H1 (cell line): ENCODE results near the gene CAPN2. TPM values are rescaled to one million over a fixed set of nuclear protein-coding genes. Genes with fewer than 3 reads are reported as not detected.

Source experiments
- CTCF ChIA-PET: fragments of 300-600 bp; sonication (Branson Sonifier 250); formaldehyde crosslinking; loops from one replicate; lab custom pipeline; 2021; ENCODE audit not compliant: partially characterized antibody; lab: Charles Lee
- POLR2A ChIA-PET: fragments of 300-600 bp; sonication (Branson Sonifier 250); formaldehyde crosslinking; loops from one replicate; lab custom pipeline; 2021; ENCODE audit warnings: inconsistent platforms; ENCODE audit not compliant: partially characterized antibody; lab: Charles Lee
- DNase-seq, 2 experiments: peaks; one replicate each; pipeline versions ENCODE4 v3.0.0 to v3.0.0-alpha.2; 2010 to 2022; ENCODE audit warnings: low spot score in 2 of 2, low read depth in 1 of 2, mixed read lengths in 1 of 2
- FAIRE-seq: peaks from 2 replicates; lab custom pipeline; 2011; peaks lifted over from hg19 to GRCh38; lab: Jason Lieb, UNC
- H2AFZ ChIP-seq: 2 replicates; pipeline ENCODE4 v1.8.1; 2012; ENCODE audit warnings: low read length, inconsistent platforms
- H2AK5ac ChIP-seq: 2 replicates; pipeline ENCODE4 v1.6.1; 2013; ENCODE audit warnings: low read depth, low read length
- H2BK120ac ChIP-seq: replicated peaks from 2 replicates; pipeline ENCODE3; 2013; ENCODE audit warnings: low read depth, low read length, inconsistent platforms
- H2BK12ac ChIP-seq: 2 replicates; pipeline ENCODE4 v1.6.1; 2013; ENCODE audit warnings: low read depth, low read length
- H2BK15ac ChIP-seq: 2 replicates; pipeline ENCODE4 v1.6.1; 2013; ENCODE audit warnings: low read length
- H2BK20ac ChIP-seq: 2 replicates; pipeline ENCODE4 v1.6.1; 2013; ENCODE audit warnings: low read length
- H2BK5ac ChIP-seq: 2 replicates; pipeline ENCODE4 v1.6.1; 2013; ENCODE audit warnings: low read depth, low read length
- H3K14ac ChIP-seq: 2 replicates; pipeline ENCODE4 v1.6.1; 2013; ENCODE audit warnings: inconsistent platforms; ENCODE audit not compliant: insufficient read length
- H3K18ac ChIP-seq: 2 replicates; pipeline ENCODE4 v1.6.1; 2013; ENCODE audit warnings: low read length; ENCODE audit errors: extremely low read depth
- H3K23ac ChIP-seq: 2 replicates; pipeline ENCODE4 v1.6.1; 2013; ENCODE audit warnings: inconsistent platforms; ENCODE audit not compliant: insufficient read length
- H3K23me2 ChIP-seq: 2 replicates; pipeline ENCODE4 v1.6.1; 2013; ENCODE audit warnings: low read depth, low read length
- H3K27ac ChIP-seq: 2 replicates; pipeline ENCODE4 v1.6.1; 2011; ENCODE audit warnings: low read depth, low read length, inconsistent platforms
- H3K27me3 ChIP-seq, 4 experiments: replicated peaks in 1 of 4; 1 replicate in 1 of 4; 2 replicates in 3 of 4; pipeline versions ENCODE4 v1.6.1 to v1.8.1; 2011 to 2013; ENCODE audit warnings: low read length in 3 of 4, mild to moderate bottlenecking in 3 of 4, inconsistent platforms in 2 of 4, mixed read lengths in 2 of 4, moderate library complexity in 1 of 4; ENCODE audit not compliant: control insufficient read depth in 3 of 4, insufficient read depth in 3 of 4; ENCODE audit errors: extremely low read depth in 1 of 4
- H3K36me3 ChIP-seq, 4 experiments: 2 replicates each; pipeline versions ENCODE4 v1.6.1 to v1.8.1; 2011 to 2013; ENCODE audit warnings: mild to moderate bottlenecking in 4 of 4, low read length in 3 of 4, moderate library complexity in 2 of 4, control low read depth in 1 of 4, inconsistent platforms in 1 of 4; ENCODE audit not compliant: insufficient read depth in 4 of 4, control insufficient read depth in 2 of 4
- H3K4ac ChIP-seq: replicated peaks from 2 replicates; pipeline ENCODE3; 2013; ENCODE audit warnings: low read length, low read depth, mixed read lengths, inconsistent platforms; ENCODE audit not compliant: insufficient read length
- H3K4me1 ChIP-seq, 4 experiments: replicated peaks in 1 of 4; 1 replicate in 1 of 4; 2 replicates in 3 of 4; pipeline versions ENCODE4 v1.6.1 to v1.8.1; 2011 to 2013; ENCODE audit warnings: low read length in 3 of 4, inconsistent platforms in 2 of 4, mixed read lengths in 1 of 4; ENCODE audit not compliant: insufficient read depth in 4 of 4, control insufficient read depth in 3 of 4
- H3K4me2 ChIP-seq, 2 experiments: 2 replicates each; pipeline versions ENCODE4 v1.6.1 to v1.8.1; 2011 to 2013; ENCODE audit warnings: low read depth in 2 of 2, low read length in 2 of 2, control low read depth in 1 of 2, inconsistent platforms in 1 of 2, mild to moderate bottlenecking in 1 of 2; ENCODE audit not compliant: insufficient read depth in 1 of 2
- H3K4me3 ChIP-seq, 4 experiments: fragments of 200-600, 300-600 bp in 1 of 4; sonication (generic), shearing (Covaris generic), sonication (Bioruptor Twin) in 1 of 4; 2 replicates each; pipeline versions ENCODE4 v1.5.1 to v1.8.1; 2011 to 2016; ENCODE audit warnings: low read length in 4 of 4, low read depth in 3 of 4, control low read depth in 2 of 4, inconsistent platforms in 2 of 4, mild to moderate bottlenecking in 2 of 4, mixed read lengths in 1 of 4, moderate library complexity in 1 of 4; ENCODE audit not compliant: insufficient read depth in 2 of 4; ENCODE audit errors: extremely low read depth in 1 of 4
- H3K56ac ChIP-seq: replicated peaks from 2 replicates; pipeline ENCODE3; 2013; ENCODE audit warnings: low read depth, mild to moderate bottlenecking, mixed read lengths, low read length, inconsistent platforms; ENCODE audit not compliant: insufficient read length
- H3K79me1 ChIP-seq: 2 replicates; pipeline ENCODE4 v1.6.1; 2013; ENCODE audit warnings: low read depth, low read length, control low read depth
- H3K79me2 ChIP-seq, 2 experiments: 2 replicates each; pipeline versions ENCODE4 v1.6.1 to v1.8.1; 2012 to 2013; ENCODE audit warnings: low read length in 2 of 2, mild to moderate bottlenecking in 2 of 2, inconsistent platforms in 1 of 2; ENCODE audit not compliant: insufficient read depth in 2 of 2, control insufficient read depth in 1 of 2
- H3K9ac ChIP-seq, 4 experiments: replicated peaks in 1 of 4; 1 replicate in 1 of 4; 2 replicates in 3 of 4; pipeline versions ENCODE4 v1.6.1 to v1.8.1; 2011 to 2013; ENCODE audit warnings: low read depth in 3 of 4, low read length in 3 of 4, control low read depth in 2 of 4, mild to moderate bottlenecking in 2 of 4, moderate library complexity in 2 of 4, inconsistent platforms in 1 of 4; ENCODE audit errors: extremely low read depth in 1 of 4
- H3K9me3 ChIP-seq, 2 experiments: 2 replicates each; pipeline versions ENCODE4 v1.6.1 to v1.8.1; 2012 to 2013; ENCODE audit warnings: mild to moderate bottlenecking in 2 of 2, moderate library complexity in 2 of 2, control low read depth in 1 of 2, inconsistent platforms in 1 of 2, low read depth in 1 of 2, low read length in 1 of 2, mixed read lengths in 1 of 2; ENCODE audit not compliant: insufficient read depth in 2 of 2
- H4K20me1 ChIP-seq, 2 experiments: replicated peaks in 1 of 2; 2 replicates each; pipeline versions ENCODE3 to v1.8.1; 2011 to 2013; ENCODE audit warnings: inconsistent platforms in 2 of 2, low read length in 2 of 2, mild to moderate bottlenecking in 1 of 2; ENCODE audit not compliant: insufficient read depth in 2 of 2, control insufficient read depth in 1 of 2
- H4K5ac ChIP-seq: 2 replicates; pipeline ENCODE4 v1.6.1; 2013; ENCODE audit warnings: low read length, low read depth, mixed read lengths, inconsistent platforms; ENCODE audit not compliant: insufficient read length
- H4K8ac ChIP-seq: 2 replicates; pipeline ENCODE4 v1.8.0; 2013; ENCODE audit warnings: mild to moderate bottlenecking, moderate library complexity, low read length, inconsistent platforms; ENCODE audit not compliant: insufficient read depth; ENCODE audit errors: extremely low read depth
- H4K91ac ChIP-seq: replicated peaks from 2 replicates; pipeline ENCODE3; 2013; ENCODE audit warnings: low read length, mixed read lengths, inconsistent platforms; ENCODE audit not compliant: insufficient read length
- BACH1 ChIP-seq: IDR thresholded peaks from 2 replicates; pipeline ENCODE4 v1.6.1; 2012; ENCODE audit warnings: low read length, improper control_type of control experiment
- EGR1 ChIP-seq: IDR thresholded peaks from 2 replicates; pipeline ENCODE4 v1.6.1; 2011; ENCODE audit warnings: low read depth, low read length, borderline replicate concordance
- GABPA ChIP-seq: IDR thresholded peaks from 2 replicates; pipeline ENCODE4 v1.6.1; 2011; ENCODE audit warnings: mild to moderate bottlenecking, low read length, moderate library complexity, borderline replicate concordance; ENCODE audit not compliant: insufficient read depth
- JUN ChIP-seq: IDR thresholded peaks from 2 replicates; pipeline ENCODE4 v1.6.1; 2011; ENCODE audit warnings: low read depth, mild to moderate bottlenecking, improper control_type of control experiment, low read length
- RXRA ChIP-seq: IDR thresholded peaks from 2 replicates; pipeline ENCODE4 v1.6.1; 2011; ENCODE audit warnings: low read depth, mild to moderate bottlenecking, low read length, moderate library complexity; ENCODE audit not compliant: insufficient read depth
- WGBS, 2 experiments: shearing (Covaris generic) in 1 of 2; methylation state at CpG; one replicate each; pipeline versions ENCODE4 v1.1.6 to v1.1.7; 2013 to 2015; ENCODE audit warnings: low lambda C conversion rate in 2 of 2, mixed read lengths in 2 of 2, inconsistent platforms in 1 of 2, low coverage in 1 of 2, missing lambda C conversion rate in 1 of 2; ENCODE audit not compliant: insufficient replicate concordance in 2 of 2, insufficient coverage in 1 of 2, insufficient read length in 1 of 2; ENCODE audit errors: extremely low coverage in 1 of 2, missing lambda C conversion rate in 1 of 2; 5-methylcytosine and 5-hydroxymethylcytosine counted together
- polyA plus RNA-seq, 7 experiments: library from polyadenylated mRNA; depleted of rRNA in 3 of 7; stranded (reverse) in 5 of 7; unstranded in 2 of 7; fragments of >200 nt in 5 of 7; fragments of 200-250 nt in 2 of 7; gene quantifications; 1 replicate in 5 of 7; 2 replicates in 1 of 7; 4 replicates in 1 of 7; pipeline versions ENCODE4 v1.2.1 to v1.2.3, GENCODE V29; 2011 to 2013; ENCODE audit warnings: missing spikeins in 2 of 7, mixed read lengths in 2 of 7
- total RNA-seq: library from RNA; stranded (reverse); fragmentation: NEBNext Ultra II Directional; extraction: Animal tissue kit (Norgen Biotek cat#: 25700); gene quantifications from 2 replicates; pipeline ENCODE4 v1.2.1, GENCODE V29; 2021
- TF ChIP-seq, protein P1 (sequence below), 3 experiments: IDR thresholded peaks; 1 replicate in 2 of 3; 2 replicates in 1 of 3; pipeline versions ENCODE4 v1.5.1 to v1.6.1; 2011; ENCODE audit warnings: low read length in 3 of 3, mild to moderate bottlenecking in 3 of 3, inconsistent platforms in 2 of 3, low read depth in 1 of 3, moderate library complexity in 1 of 3; ENCODE audit not compliant: insufficient read depth in 1 of 3; ENCODE audit errors: control extremely low read depth in 1 of 3

Gene CAPN2
- total and polyA plus RNA-seq, 2 of the 8 experiments (the other 6 are each of a cell fraction or from before 2014, with no cell fraction given), result 9.2 to 10.3 TPM

DNA sequence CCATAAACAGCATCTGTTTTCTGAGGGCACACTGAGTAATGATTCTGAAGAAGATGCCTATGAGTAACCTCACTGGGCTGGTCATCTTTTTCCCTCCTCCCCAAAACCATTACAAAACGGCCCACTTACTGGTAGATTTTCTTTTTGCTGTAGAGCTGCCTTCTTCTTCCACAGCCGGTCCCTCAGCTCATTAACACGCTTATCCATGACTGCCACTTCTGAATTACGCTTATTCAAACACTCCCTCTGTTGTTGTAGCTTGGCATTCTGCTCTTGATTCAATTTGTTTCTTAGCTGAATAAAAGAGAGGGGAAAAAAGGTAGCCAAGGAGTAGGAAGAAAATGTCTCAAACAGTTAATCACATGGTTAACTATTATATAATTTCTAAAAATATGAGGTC, 90.3 kb downstream of the CAPN2 start:
- Histone ChIP-seq H3K79me1 (no peaks in the 10 kb centered on the region), H3K4me1 (no peaks in the 10 kb centered on the region), H3K4me3 (no peak overlapping the region), H3K27ac (no peak overlapping the region), H2BK12ac (no peak overlapping the region), H3K79me2 (no peaks in the 10 kb centered on the region; a peak in 1 of 4 replicates), H4K91ac (no peak overlapping the region), H3K27me3 (no peaks in the 10 kb centered on the region), H3K9me3 (no peaks in the 10 kb centered on the region; a peak in 1 of 4 replicates), H2AK5ac (no peak overlapping the region), H2AFZ (no peak overlapping the region), H2BK20ac (no peak overlapping the region), H4K20me1 (peaks cover 0 to 1% of the 10 kb centered on the region in 2 experiments), H2BK120ac (no peak overlapping the region), H4K8ac (no peak overlapping the region), H3K14ac (no peak overlapping the region), H4K5ac (no peak overlapping the region), H2BK15ac (no peak overlapping the region), H2BK5ac (no peak overlapping the region), H3K56ac (no peak overlapping the region), H3K23ac (no peak overlapping the region), H3K4ac (no peak overlapping the region), H3K23me2 (no peaks in the 10 kb centered on the region), H3K4me2 (no peak overlapping the region), H3K36me3 (peaks cover 30 to 79% (median 57%) of the 10 kb centered on the region in 4 experiments), H3K18ac (no peak overlapping the region), H3K9ac (no peak overlapping the region)
- CTCF ChIA-PET, result interaction anchor here (0.6 to 1.6 kb wide), 7 partner anchors 9 to 104 kb away, joined by 3 to 4 read pairs (median 3); no protein-coding TSS in a partner anchor
- POLR2A ChIA-PET, result no interaction called here
- DNase-seq (no peak), FAIRE-seq (no peak)
- TF ChIP-seq RXRA (no peak), BACH1 (no peak), GABPA (no peak), EGR1 (no peak), JUN (no peak)
- TF ChIP-seq, protein P1, sequence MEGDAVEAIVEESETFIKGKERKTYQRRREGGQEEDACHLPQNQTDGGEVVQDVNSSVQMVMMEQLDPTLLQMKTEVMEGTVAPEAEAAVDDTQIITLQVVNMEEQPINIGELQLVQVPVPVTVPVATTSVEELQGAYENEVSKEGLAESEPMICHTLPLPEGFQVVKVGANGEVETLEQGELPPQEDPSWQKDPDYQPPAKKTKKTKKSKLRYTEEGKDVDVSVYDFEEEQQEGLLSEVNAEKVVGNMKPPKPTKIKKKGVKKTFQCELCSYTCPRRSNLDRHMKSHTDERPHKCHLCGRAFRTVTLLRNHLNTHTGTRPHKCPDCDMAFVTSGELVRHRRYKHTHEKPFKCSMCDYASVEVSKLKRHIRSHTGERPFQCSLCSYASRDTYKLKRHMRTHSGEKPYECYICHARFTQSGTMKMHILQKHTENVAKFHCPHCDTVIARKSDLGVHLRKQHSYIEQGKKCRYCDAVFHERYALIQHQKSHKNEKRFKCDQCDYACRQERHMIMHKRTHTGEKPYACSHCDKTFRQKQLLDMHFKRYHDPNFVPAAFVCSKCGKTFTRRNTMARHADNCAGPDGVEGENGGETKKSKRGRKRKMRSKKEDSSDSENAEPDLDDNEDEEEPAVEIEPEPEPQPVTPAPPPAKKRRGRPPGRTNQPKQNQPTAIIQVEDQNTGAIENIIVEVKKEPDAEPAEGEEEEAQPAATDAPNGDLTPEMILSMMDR (IDR thresholded peaks at IDR 0.05; ENCODE audit: control extremely low read depth in 1 of 3, insufficient read depth in 1 of 3, low read depth in 1 of 3, low read length in 3 of 3), result no peak
- 85% methylated on average over 4 of the region's 4 CpGs; no CpG with 5 or more reads in 1 of the 2 experiments for WGBS, 2 experiments
